Kidney glomerular epithelial cell (primary cell): ENCODE data around the gene TMEM260.

ENCODE experiments used
- DNase-seq: peaks from one replicate; lab custom pipeline; 2025; lab: John Stamatoyannopoulos, UW

TMEM260 gene

GRCh38 chr14:56579345-56580220, at the start of gene TMEM260:
Gene TMEM260, plus strand, starts transcription at chr14:56579798. Its CDS starts 117 bp downstream, at chr14:56579915.
- DNase-seq, result peak; percentile 91

- DNase-seq, result no peak
Observed at GRCh38 chr14:56532546-56532945, 47.1 kb upstream of the TMEM260 start.

GRCh38 chr14:56534656-56535055, 44.9 kb upstream of the TMEM260 start:
- DNase-seq, result no peak

- no peak for DNase-seq
Observed at GRCh38 chr14:56539862-56540261, 39.7 kb upstream of the TMEM260 start.

- DNase-seq, result no peak
Observed at GRCh38 chr14:56543436-56543835, 36.2 kb upstream of the TMEM260 start.

- DNase-seq, result peak; percentile 22
Observed at GRCh38 chr14:56549721-56550120, 29.9 kb upstream of the TMEM260 start.

GRCh38 chr14:56552615-56553014, 27.0 kb upstream of the TMEM260 start:
- DNase-seq, result no peak

GRCh38 chr14:56554301-56554700, 25.3 kb upstream of the TMEM260 start:
- no peak for DNase-seq

GRCh38 chr14:56555921-56556570, 23.6 kb upstream of the TMEM260 start:
- peak; percentile 34 for DNase-seq

- DNase-seq, result no peak
Observed at GRCh38 chr14:56559182-56559581, 20.4 kb upstream of the TMEM260 start.

GRCh38 chr14:56561606-56562005, 18.0 kb upstream of the TMEM260 start:
- DNase-seq, result no peak

GRCh38 chr14:56562883-56563282, 16.7 kb upstream of the TMEM260 start:
- DNase-seq, result no peak

GRCh38 chr14:56569174-56569573, 10.4 kb upstream of the TMEM260 start:
- no peak for DNase-seq

- DNase-seq, result no peak
Observed at GRCh38 chr14:56570295-56570694, 9.3 kb upstream of the TMEM260 start.

- peak; percentile 41 for DNase-seq
Observed at GRCh38 chr14:56580221-56580711, 668 bp downstream of the TMEM260 start.

GRCh38 chr14:56581041-56581727, 1.6 kb downstream of the TMEM260 start:
- no peak for DNase-seq

GRCh38 chr14:56585461-56586084, 6.0 kb downstream of the TMEM260 start:
- no peak for DNase-seq

- DNase-seq, result no peak
Observed at GRCh38 chr14:56587701-56588100, 8.1 kb downstream of the TMEM260 start.

- DNase-seq, result no peak
Observed at GRCh38 chr14:56590535-56590960, 10.9 kb downstream of the TMEM260 start.

- DNase-seq, result peak; percentile 68
Observed at GRCh38 chr14:56592746-56593544, 13.3 kb downstream of the TMEM260 start.

- DNase-seq, result no peak
Observed at GRCh38 chr14:56594428-56594827, 14.8 kb downstream of the TMEM260 start.
